Upper lobe of left lung (tissue), 4 donors: ENCODE results near the gene ANKRD60.

Experiments
- POLR2A ChIP-seq, 4 donors: fragments of 450-650 bp; IDR thresholded peaks; one replicate each; pipeline ENCODE4 v1.5.1; 2016 to 2017; ENCODE audit warnings: antibody characterized with exemption in 4 of 4, mild to moderate bottlenecking in 2 of 4
- TF ChIP-seq, protein P1 (sequence below), 6 experiments: fragments of 450-650 bp in 4 of 6; fragments of 200-600 bp in 2 of 6; sonication (generic) in 2 of 6; IDR thresholded peaks; one replicate each; pipeline ENCODE4 v1.5.1; 2016 to 2019; ENCODE audit warnings: antibody characterized with exemption in 6 of 6

DNA sequence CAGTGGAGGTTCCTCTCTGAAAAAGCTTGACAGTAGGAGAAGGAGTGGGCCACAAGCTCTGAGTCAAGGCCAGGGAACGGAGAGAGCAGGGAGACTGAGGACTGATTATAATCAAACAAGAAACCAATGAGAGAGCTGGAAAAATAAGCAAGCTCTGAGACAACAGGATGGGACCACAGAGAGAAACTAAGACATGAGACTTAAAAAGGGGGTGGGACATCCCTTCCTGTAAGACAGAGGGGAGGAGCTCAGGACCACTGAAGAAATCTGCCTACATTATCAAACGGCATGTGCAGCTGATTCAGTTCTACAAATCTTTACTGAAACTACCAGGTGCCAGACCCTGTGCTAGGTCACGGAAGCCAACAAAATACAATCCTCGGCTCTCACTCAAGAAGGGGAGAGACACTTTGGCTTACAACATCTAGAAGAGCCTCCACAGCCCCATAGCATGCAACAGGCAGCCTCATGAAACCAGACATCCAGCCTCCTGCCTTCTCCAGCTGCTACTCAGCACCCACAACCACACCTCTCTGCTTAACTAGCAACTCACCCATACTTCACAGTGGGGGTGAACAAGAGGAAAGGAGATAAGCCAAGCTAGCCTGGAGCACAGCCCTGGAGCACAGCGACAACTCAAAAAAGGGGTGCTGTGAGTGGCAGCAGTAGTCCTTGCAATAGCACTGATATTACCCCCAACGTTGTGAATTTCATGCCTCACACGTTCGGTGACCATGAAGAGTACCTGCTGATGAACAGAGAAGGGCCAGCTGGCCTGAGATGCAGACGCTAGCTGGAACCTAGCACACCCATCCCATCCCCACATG is 39.1 kb upstream of the ANKRD60 start:
- TF ChIP-seq, protein P1, sequence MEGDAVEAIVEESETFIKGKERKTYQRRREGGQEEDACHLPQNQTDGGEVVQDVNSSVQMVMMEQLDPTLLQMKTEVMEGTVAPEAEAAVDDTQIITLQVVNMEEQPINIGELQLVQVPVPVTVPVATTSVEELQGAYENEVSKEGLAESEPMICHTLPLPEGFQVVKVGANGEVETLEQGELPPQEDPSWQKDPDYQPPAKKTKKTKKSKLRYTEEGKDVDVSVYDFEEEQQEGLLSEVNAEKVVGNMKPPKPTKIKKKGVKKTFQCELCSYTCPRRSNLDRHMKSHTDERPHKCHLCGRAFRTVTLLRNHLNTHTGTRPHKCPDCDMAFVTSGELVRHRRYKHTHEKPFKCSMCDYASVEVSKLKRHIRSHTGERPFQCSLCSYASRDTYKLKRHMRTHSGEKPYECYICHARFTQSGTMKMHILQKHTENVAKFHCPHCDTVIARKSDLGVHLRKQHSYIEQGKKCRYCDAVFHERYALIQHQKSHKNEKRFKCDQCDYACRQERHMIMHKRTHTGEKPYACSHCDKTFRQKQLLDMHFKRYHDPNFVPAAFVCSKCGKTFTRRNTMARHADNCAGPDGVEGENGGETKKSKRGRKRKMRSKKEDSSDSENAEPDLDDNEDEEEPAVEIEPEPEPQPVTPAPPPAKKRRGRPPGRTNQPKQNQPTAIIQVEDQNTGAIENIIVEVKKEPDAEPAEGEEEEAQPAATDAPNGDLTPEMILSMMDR (IDR thresholded peaks at IDR 0.05) = no peak
- no peak for TF ChIP-seq POLR2A (IDR thresholded peaks at IDR 0.05)
